ENCODE measurements around the gene SBF1. TPM values are rescaled to one million over a fixed set of nuclear protein-coding genes. Genes with fewer than 3 reads are reported as not detected.

The SBF1 gene
- total RNA-seq, 4 donors from 2014 or later = 92.5 to 137 (median 115) TPM

DNA sequence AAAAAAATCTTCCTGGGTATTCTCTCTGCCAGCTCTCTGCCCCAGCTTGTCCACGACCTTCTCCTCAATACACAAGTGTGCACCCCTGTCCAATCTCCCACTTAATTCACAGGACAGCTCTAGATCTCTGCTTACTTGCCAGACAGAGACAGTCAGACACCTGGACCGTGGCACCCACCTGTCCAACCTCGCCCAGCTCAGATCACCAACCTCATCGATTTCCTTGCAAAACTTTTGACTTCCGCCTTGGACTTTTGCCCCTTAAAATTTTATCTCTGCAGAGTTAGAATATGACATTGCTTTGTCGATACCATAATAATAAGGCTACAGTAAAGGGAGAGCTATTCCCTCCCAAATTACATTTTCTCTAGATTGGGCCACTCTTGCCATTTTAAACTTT lies 22.3 kb upstream of the SBF1 start:
- 92% methylated on average over 6 of the region's 6 CpGs for WGBS
- peaks cover 7% of the 10 kb centered on the region for H3K4me1 ChIP-seq
- no peak overlapping the region for H3K4me3 ChIP-seq
- H3K27ac ChIP-seq = no peak overlapping the region
- H3K9me3 ChIP-seq = no peaks in the 10 kb centered on the region
- peaks cover 1% of the 10 kb centered on the region for H3K36me3 ChIP-seq
- TF ChIP-seq POLR2AphosphoS5 (IDR thresholded peaks at IDR 0.05) (no peak), EP300 (IDR thresholded peaks at IDR 0.05) (no peak), POLR2A (IDR thresholded peaks at IDR 0.05) (no peak)
- TF ChIP-seq, protein P1, sequence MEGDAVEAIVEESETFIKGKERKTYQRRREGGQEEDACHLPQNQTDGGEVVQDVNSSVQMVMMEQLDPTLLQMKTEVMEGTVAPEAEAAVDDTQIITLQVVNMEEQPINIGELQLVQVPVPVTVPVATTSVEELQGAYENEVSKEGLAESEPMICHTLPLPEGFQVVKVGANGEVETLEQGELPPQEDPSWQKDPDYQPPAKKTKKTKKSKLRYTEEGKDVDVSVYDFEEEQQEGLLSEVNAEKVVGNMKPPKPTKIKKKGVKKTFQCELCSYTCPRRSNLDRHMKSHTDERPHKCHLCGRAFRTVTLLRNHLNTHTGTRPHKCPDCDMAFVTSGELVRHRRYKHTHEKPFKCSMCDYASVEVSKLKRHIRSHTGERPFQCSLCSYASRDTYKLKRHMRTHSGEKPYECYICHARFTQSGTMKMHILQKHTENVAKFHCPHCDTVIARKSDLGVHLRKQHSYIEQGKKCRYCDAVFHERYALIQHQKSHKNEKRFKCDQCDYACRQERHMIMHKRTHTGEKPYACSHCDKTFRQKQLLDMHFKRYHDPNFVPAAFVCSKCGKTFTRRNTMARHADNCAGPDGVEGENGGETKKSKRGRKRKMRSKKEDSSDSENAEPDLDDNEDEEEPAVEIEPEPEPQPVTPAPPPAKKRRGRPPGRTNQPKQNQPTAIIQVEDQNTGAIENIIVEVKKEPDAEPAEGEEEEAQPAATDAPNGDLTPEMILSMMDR (IDR thresholded peaks at IDR 0.05) = no peak
- no peaks in the 10 kb centered on the region for H3K27me3 ChIP-seq
- no peak for DNase-seq (ENCODE audit: low spot score in 2 of 2)

DNA sequence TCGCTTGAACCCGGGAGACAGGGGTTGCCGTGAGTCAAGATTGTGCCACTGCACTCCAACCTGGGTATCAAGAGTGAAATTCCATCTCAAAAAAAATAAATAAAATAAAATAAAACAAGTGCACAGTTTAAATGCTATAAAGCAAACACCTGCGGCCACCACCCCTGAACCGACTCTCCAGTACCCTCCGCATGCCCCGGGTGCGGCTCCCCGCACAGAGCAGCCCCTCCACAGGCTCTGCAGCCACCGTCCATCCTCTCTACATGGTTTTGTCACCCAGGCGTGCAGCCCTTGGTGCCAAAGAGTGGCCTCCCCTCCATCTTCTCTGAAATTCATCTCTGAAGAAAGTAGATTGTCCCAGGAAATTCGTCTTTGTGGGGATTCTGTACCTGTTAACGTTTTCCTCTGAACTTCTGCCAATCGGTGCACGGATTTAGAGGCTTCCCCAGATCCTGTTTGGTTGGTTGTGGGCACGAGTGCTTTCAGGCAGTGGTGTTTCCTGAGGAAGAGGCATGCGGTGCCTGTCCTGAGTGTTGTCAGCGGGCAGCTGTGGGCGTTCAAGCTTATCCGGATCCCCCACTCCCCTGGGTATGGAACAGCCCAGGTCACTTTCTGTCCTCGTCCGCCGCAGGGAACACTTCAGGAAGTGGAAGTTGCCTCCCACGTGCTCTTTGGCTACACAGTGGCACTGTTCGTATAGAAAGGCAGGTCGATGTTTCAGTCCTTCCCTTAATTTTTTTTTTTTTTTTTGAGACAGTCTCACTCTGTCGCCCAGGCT lies 15.9 kb upstream of the SBF1 start:
- H3K36me3 ChIP-seq = no peaks in the 10 kb centered on the region
- peaks cover 20% of the 10 kb centered on the region for H3K27me3 ChIP-seq
- WGBS = 72% methylated on average over 27 of the region's 27 CpGs
- H3K27ac ChIP-seq = no peak overlapping the region
- TF ChIP-seq EP300 (IDR thresholded peaks at IDR 0.05) = no peak
- TF ChIP-seq, protein P1 (IDR thresholded peaks at IDR 0.05) = no peak
- no peak for TF ChIP-seq POLR2AphosphoS5 (IDR thresholded peaks at IDR 0.05)
- no peak for TF ChIP-seq POLR2A (IDR thresholded peaks at IDR 0.05)
- no peaks in the 10 kb centered on the region for H3K4me1 ChIP-seq
- no peak overlapping the region for H3K4me3 ChIP-seq
- no peak for DNase-seq (ENCODE audit: low spot score in 2 of 2)
- no peaks in the 10 kb centered on the region for H3K9me3 ChIP-seq

- Histone ChIP-seq H3K36me3 (no peaks in the 10 kb centered on the region), H3K9me3 (no peaks in the 10 kb centered on the region), H3K27me3 (peaks cover 25% of the 10 kb centered on the region), H3K4me1 (no peaks in the 10 kb centered on the region), H3K4me3 (no peak overlapping the region), H3K27ac (no peak overlapping the region)
- 60% methylated on average over 5 of the region's 31 CpGs for WGBS
- no peak for DNase-seq (ENCODE audit: low spot score in 2 of 2)
- no peak for TF ChIP-seq EP300 (IDR thresholded peaks at IDR 0.05)
- no peak for TF ChIP-seq POLR2A (IDR thresholded peaks at IDR 0.05)
- TF ChIP-seq, protein P1 (IDR thresholded peaks at IDR 0.05) = no peak
- TF ChIP-seq POLR2AphosphoS5 (IDR thresholded peaks at IDR 0.05) = no peak
These were observed 14.8 kb upstream of the SBF1 start for GRCh38 chr22:50489363-50490243.

- H3K36me3 ChIP-seq = no peaks in the 10 kb centered on the region
- no peak overlapping the region for H3K27ac ChIP-seq
- no peaks in the 10 kb centered on the region for H3K9me3 ChIP-seq
- peaks cover 31% of the 10 kb centered on the region for H3K27me3 ChIP-seq
- DNase-seq (ENCODE audit: low spot score in 2 of 2) = no peak
- no peak overlapping the region for H3K4me3 ChIP-seq
- no peaks in the 10 kb centered on the region for H3K4me1 ChIP-seq
- TF ChIP-seq POLR2A (IDR thresholded peaks at IDR 0.05) (no peak), EP300 (IDR thresholded peaks at IDR 0.05) (no peak), POLR2AphosphoS5 (IDR thresholded peaks at IDR 0.05) (no peak)
- TF ChIP-seq, protein P1 (IDR thresholded peaks at IDR 0.05) = no peak
- WGBS = 78% methylated on average over 16 of the region's 19 CpGs
These were observed 14.1 kb upstream of the SBF1 start for GRCh38 chr22:50488886-50489285.
